Activated naive CD4-positive, alpha-beta T cell (primary cell): Measurements from ENCODE around the gene CELA2A.
A peak's percentile ranks its signal among the peaks of the same experiment; 100 is the strongest.
"Not testable (repeated sequence)": the region's sequence is repeated elsewhere in the genome, so short reads cannot be mapped to it uniquely, and the experiment has no call there.

Experiments used
- DNase-seq, 4 experiments: peaks; one replicate each; lab custom pipeline; 2025; lab: John Stamatoyannopoulos, UW

Gene CELA2A

GRCh38 chr1:15424981-15425380 is 31.6 kb upstream of the CELA2A start:
- no peak for DNase-seq

DNA sequence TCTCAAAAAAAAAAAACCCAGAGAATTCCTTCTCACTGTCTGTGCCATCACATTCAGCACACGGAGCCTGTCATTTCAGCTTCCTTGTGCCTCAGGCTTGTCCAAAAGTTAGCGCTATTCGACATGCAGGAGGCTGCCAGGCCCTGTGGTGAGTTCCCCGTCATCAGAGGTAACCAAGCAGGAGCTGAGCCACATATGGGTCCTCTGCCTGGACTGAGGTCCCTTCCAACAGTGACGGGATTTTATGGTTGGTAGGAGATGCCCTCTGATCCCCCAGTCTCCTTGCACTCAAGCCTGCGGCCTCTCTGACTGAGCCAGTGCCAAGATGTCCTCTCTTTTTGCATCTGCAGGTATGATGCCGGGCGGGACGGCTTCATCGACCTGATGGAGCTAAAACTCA is 31.0 kb upstream of the CELA2A start:
- DNase-seq = no peak

DNA sequence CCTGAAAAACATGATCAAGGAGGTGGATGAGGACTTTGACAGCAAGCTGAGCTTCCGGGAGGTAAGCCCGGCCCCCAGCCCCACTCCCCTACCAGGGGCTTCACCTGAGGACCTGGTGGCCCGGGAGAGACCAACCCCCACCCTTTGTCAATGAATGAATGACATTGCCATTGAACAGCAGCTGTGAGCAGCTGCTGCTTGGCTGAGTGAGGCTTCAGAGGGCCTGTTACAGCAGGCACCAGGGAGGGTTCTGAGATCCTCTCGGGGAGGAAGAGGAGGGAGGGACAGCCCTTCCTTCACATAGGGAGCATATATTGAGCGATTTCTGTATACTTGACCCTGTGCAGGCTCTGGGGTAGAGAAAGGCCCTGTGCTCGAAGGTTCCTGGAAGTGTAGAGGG is 30.6 kb upstream of the CELA2A start:
- no peak for DNase-seq

GRCh38 chr1:15426492-15427279 is 29.8 kb upstream of the CELA2A start:
- no peak for DNase-seq

DNA sequence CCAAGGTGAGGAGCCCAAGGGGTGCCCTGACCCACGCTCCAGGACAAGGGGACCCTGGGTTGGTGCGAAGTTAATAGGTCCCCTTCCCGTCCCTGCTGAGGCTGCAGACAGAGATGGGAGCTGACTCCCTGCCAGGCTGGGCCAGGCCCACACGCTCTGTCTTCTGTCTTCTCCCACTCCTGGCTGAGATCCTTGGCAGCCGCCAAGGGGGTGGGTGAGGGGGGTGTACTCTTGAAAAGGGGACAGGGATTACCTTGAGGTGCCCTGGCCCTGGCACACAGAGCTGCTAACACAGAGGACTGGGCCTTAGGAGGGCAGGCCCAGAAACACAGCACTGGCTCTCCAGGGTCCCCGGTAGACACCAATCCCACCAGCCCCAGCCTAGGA is 29.3 kb upstream of the CELA2A start:
- no peak for DNase-seq

DNA sequence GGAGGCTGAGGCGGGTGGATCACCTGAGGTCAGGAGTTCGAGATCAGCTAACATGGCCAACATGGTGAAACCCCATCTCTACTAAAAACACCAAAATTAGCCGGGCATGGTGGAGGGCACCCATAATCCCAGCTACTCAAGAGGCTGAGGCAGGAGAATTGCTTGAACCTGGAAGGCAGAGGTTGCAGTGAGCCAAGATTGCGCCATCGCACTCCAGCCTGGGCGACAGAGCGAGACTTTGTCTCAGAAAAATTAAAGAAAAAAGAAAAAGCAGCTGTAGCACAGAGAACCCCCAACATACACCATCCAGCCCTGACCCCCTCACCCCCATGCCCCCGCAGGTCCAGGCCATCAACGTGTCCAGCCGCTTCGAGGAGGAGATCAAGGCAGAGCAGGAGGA is 28.3 kb upstream of the CELA2A start:
- DNase-seq = not testable (repeated sequence)

DNA sequence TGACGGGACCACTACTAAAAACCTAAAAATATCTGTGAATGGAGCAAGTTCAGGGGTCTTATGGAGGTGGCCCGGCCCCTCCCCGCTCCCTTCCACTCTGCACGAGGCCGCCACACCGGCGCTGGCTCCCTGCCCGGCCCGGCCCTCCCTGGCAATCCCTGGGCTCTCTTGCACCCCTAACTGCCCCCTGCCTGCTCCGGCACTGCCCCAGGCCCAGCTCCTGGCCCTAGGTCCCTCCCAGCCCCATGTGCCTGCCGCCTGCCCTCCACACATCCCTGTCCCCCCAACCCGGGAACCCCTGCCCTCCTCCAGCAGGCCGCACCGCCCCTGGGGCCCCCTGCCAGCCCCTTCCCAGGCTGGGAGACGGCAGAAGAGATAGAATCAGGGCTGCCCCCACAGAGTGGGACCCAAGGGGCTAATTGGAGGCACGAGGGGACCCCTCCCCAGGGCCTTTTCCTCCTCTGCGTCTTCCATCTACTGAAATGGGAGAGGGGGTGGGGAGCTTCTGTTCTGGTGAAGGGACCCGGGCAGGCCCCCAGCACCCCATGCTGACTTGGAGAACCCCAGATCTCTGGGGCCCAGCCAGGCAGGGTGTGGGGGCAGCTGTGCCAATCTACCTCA is 27.6 kb upstream of the CELA2A start:
- DNase-seq = no peak

GRCh38 chr1:15429701-15430149 is 26.8 kb upstream of the CELA2A start:
- DNase-seq = no peak

DNA sequence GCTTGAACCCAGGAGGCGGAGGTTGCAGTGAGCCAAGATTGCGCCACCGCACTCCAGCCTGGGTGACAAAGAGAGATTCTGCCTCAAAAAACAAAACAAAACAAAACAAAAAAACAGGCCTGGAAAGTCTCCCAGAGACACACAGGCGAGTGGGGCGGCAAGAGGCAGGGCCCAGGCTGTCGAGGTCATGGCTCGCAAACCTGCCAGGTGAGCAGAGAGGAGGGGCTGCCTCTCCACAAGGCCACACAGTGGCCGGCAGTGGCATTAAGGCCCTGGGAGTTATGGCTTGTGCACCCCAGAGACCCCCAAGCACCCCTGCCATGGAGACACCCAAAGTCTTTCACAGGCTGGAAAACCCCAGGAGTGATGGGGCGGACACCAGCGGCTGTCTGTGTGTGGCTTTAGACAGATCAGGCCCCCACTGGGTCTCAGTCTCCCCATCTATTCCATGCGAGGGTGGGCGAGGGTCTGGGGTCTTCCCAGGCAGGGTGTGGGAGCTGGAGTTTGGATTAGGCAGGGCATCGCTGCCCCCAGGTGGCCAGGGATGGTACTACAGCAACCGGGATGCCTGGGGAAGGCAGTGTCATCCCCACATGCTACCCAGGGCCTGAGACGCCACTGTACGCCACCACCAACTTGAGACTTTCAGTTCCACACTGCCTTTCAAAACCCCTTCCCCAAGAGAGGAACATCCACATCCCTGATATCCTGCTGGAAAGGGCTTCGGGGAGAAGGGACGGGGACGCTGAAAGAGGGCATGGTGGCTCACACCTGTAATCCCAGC is 25.6 kb upstream of the CELA2A start:
- peak; percentile 47 to 76 (median 73) for DNase-seq

DNA sequence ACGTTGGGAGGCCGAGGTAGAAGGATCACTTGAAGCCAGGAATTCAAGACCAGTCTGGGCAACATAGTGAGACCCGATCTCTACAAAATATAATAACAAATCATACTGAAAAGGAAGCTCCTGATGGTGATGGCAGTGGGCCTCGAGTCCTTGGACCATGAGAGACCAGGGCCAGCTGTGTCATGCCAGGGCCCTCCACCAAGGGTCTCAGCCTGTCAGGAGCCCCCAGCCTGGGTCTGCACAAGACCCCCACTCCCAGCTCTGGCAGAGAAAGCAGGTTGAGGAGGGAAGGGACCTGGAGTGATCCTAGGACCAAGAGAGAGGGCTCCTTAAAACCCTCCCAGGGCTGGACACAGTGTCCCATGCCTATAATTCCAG is 25.0 kb upstream of the CELA2A start:
- DNase-seq = no peak

GRCh38 chr1:15432324-15432723 is 24.2 kb upstream of the CELA2A start:
- DNase-seq = no peak

DNA sequence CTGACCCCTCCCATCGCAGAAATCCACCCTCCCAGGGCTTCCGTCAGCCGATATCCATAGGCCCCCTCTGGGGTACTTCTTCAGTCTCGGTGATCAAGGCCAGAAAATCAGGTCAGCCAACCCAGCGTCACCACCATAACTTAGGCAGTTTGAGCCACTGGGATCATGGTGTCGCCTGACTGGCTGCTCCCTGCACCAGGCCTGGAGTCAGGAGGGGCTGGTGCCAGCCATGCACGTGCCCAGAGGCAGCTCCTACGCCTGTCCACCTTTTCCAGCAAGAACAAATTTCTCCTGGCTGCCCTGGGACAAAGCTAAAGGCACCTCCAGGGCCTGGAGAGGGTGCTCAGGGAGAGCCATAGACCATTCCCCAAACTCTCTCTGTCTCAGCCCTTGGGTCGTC is 23.1 kb upstream of the CELA2A start:
- DNase-seq = no peak

DNA sequence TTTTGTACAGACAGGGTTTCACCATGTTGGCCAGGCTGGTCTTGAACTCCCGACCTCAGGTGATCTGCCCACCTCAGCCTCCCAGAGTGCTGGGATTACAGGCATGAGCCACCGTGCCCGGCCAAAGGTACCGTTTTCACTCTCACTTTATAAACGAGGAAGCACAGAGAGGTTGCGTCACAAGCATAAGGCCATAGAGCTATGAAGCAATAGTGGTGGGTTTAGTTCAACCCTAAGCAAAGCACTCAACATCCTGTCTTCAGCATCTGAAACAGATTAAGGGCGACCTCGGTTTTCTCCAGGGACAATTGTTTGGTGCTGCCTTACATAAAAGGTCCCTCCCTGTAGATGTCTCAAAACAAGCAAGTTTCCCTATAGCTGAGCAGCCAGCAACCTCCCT is 21.8 kb upstream of the CELA2A start:
- not testable (repeated sequence) for DNase-seq

GRCh38 chr1:15435239-15436077 is 21.1 kb upstream of the CELA2A start:
- no peak for DNase-seq

GRCh38 chr1:15436881-15437442 is 19.6 kb upstream of the CELA2A start:
- no peak for DNase-seq

DNA sequence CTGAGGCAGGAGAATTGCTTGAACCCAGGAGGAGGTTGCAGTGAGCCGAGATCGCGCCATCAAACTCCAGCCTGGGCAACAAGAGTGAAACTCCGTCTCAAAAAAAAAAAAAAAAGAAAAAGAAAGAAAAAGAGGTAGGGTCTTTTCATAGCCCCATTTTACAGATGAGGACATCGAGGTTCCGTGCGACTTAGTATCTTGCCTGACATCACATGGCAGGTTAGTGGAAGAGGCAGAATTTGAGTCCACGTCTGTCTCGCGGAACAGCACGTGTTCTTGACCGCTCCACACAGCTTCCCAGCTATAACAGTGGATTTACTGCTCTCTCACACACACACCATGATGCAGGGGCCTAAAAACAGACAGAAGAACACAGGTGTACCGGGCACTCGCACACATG is 17.2 kb upstream of the CELA2A start:
- no peak for DNase-seq

DNA sequence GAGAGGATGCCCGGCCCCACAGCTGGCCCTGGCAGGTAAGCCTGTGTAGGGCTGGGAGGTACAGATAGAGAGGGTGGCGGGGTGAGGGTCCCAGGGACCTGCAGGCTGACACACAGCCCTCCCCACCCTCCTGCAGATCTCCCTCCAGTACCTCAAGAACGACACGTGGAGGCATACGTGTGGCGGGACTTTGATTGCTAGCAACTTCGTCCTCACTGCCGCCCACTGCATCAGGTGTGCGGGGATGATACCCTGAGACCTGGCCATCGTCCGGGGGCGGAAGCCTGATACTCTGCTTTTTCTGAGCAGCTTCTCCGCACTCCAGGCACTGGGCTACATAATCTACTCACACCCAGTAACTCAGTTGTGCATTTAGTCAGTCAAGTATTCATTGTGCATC is 16.2 kb upstream of the CELA2A start:
- no peak for DNase-seq

GRCh38 chr1:15441247-15441646 is 15.3 kb upstream of the CELA2A start:
- DNase-seq = no peak

GRCh38 chr1:15442119-15442518 is 14.4 kb upstream of the CELA2A start:
- no peak for DNase-seq

GRCh38 chr1:15442759-15443158 is 13.8 kb upstream of the CELA2A start:
- DNase-seq = no peak

DNA sequence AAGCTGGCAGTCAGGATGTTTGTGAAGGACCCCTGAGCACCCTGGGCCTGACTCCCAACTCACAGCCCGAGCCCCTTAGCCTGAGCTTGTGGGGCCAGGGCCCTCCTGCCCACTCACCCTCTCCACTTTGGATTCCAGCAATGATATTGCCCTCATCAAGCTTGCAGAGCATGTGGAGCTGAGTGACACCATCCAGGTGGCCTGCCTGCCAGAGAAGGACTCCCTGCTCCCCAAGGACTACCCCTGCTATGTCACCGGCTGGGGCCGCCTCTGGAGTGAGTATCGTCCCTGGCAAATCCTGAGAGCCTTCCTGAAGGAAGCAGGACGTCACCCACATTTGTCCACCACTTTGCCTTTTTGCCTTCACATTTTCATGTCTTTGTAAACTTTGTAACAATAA is 13.3 kb upstream of the CELA2A start:
- DNase-seq = no peak
